B cell (primary cell): ENCODE measurements around the gene NCBP1. TPM values are rescaled to one million over a fixed set of nuclear protein-coding genes. Genes with fewer than 3 reads are reported as not detected.

ENCODE experiments used
- ATAC-seq: fragments of 200-7000 bp; cut with Tn5 transposase; one replicate; pipeline ENCODE4 v1.10.0; 2021; ENCODE audit warnings: low read depth, mild to moderate bottlenecking, moderate number of reproducible peaks, moderate library complexity
- CTCF ChIA-PET: fragments of 350-600 bp; sonication (Branson Sonifier 250); formaldehyde crosslinking; loops from one replicate; lab custom pipeline; 2021; ENCODE audit warnings: antibody characterized with exemption, inconsistent platforms; lab: Charles Lee
- POLR2A ChIA-PET: fragments of 350-600 bp; sonication (Branson Sonifier 250); formaldehyde crosslinking; loops from one replicate; lab custom pipeline; 2021; ENCODE audit warnings: antibody characterized with exemption; lab: Charles Lee
- DNase-seq: peaks from one replicate; pipeline ENCODE4 v3.0.0; 2013
- H2AFZ ChIP-seq: 2 replicates; pipeline ENCODE4 v1.6.1; 2012; ENCODE audit warnings: mild to moderate bottlenecking, low read depth, low read length; ENCODE audit not compliant: insufficient read depth, poor library complexity, severe bottlenecking
- H3K27ac ChIP-seq, 2 donors: 1 replicate in 1 of 2; 2 replicates in 1 of 2; pipeline ENCODE4 v1.5.1; 2012 to 2013; ENCODE audit warnings: low read length in 2 of 2, mild to moderate bottlenecking in 2 of 2, moderate library complexity in 1 of 2
- H3K27me3 ChIP-seq, 4 experiments: fragments of 200-600 bp in 1 of 4; sonication (generic) in 1 of 4; replicated peaks in 1 of 4; 1 replicate in 2 of 4; 2 replicates in 2 of 4; pipeline versions ENCODE4 v1.6.1 to v1.7.0; 2013 to 2016; ENCODE audit warnings: low read length in 3 of 4, mild to moderate bottlenecking in 2 of 4, mixed read lengths in 1 of 4, moderate library complexity in 1 of 4; ENCODE audit not compliant: insufficient read depth in 4 of 4, control insufficient read depth in 3 of 4; ENCODE audit errors: control extremely low read depth in 1 of 4
- H3K36me3 ChIP-seq, 2 experiments: replicated peaks in 1 of 2; 1 replicate in 1 of 2; 2 replicates in 1 of 2; pipeline versions ENCODE4 v1.6.1 to v1.7.1; 2013; ENCODE audit warnings: low read length in 1 of 2; ENCODE audit not compliant: insufficient read depth in 2 of 2, control insufficient read depth in 1 of 2; ENCODE audit errors: control extremely low read depth in 1 of 2, extremely low read depth in 1 of 2
- H3K4me1 ChIP-seq, 2 donors: fragments of 200-600 bp in 1 of 2; sonication (generic) in 1 of 2; 1 replicate in 1 of 2; 2 replicates in 1 of 2; pipeline versions ENCODE4 v1.5.1 to v1.6.1; 2013 to 2017; ENCODE audit warnings: low read length in 2 of 2; ENCODE audit not compliant: control insufficient read depth in 2 of 2, insufficient read depth in 2 of 2
- H3K4me2 ChIP-seq: replicated peaks from 2 replicates; pipeline ENCODE3; 2012; ENCODE audit warnings: mild to moderate bottlenecking, low read depth, low read length; ENCODE audit not compliant: poor library complexity, severe bottlenecking
- H3K4me3 ChIP-seq, 5 experiments: fragments of 200-600 bp in 1 of 5; sonication (generic) in 1 of 5; 1 replicate in 3 of 5; 2 replicates in 2 of 5; pipeline versions ENCODE4 v1.5.1 to v1.7.0; 2011 to 2016; ENCODE audit warnings: low read length in 4 of 5, mild to moderate bottlenecking in 4 of 5, low read depth in 2 of 5, control low read depth in 1 of 5, moderate library complexity in 1 of 5; ENCODE audit not compliant: insufficient read depth in 1 of 5; ENCODE audit errors: control extremely low read depth in 1 of 5, extremely low read depth in 1 of 5
- H3K79me2 ChIP-seq: fragments of 200-600 bp; sonication (generic); one replicate; pipeline ENCODE4 v1.6.0; 2016; ENCODE audit warnings: low read length; ENCODE audit not compliant: control insufficient read depth, insufficient read depth
- H3K9ac ChIP-seq: fragments of 200-600 bp; sonication (generic); 2 replicates; pipeline ENCODE4 v1.6.1; 2017; ENCODE audit warnings: mild to moderate bottlenecking, low read length, moderate library complexity
- H3K9me3 ChIP-seq, 3 donors: one replicate each; pipeline versions ENCODE4 v1.6.1 to v1.7.1; 2013; ENCODE audit warnings: low read length in 2 of 3; ENCODE audit not compliant: control insufficient read depth in 2 of 3, insufficient read depth in 1 of 3; ENCODE audit errors: control extremely low read depth in 1 of 3
- H4K20me1 ChIP-seq: 2 replicates; pipeline ENCODE4 v1.6.0; 2012; ENCODE audit warnings: mild to moderate bottlenecking, low read length; ENCODE audit not compliant: insufficient read depth, control insufficient read depth, poor library complexity, severe bottlenecking
- H3K27ac Mint-ChIP-seq: one replicate; pipeline ENCODE4 v1.8.0; 2021; ENCODE audit warnings: mixed read lengths
- H3K27me3 Mint-ChIP-seq: one replicate; pipeline ENCODE4 v1.8.0; 2021; ENCODE audit warnings: mixed read lengths
- H3K4me1 Mint-ChIP-seq: one replicate; pipeline ENCODE4 v1.8.0; 2021; ENCODE audit warnings: mixed read lengths
- H3K4me3 Mint-ChIP-seq: one replicate; pipeline ENCODE4 v1.8.0; 2021; ENCODE audit warnings: mixed read lengths
- H3K9me3 Mint-ChIP-seq: one replicate; pipeline ENCODE4 v1.8.0; 2022; ENCODE audit warnings: mixed read lengths; ENCODE audit not compliant: insufficient read depth
- CTCF ChIP-seq: fragments of 200-600 bp; IDR thresholded peaks from one replicate; pipeline ENCODE4 v1.8.0; 2022; ENCODE audit warnings: antibody characterized with exemption, mild to moderate bottlenecking
- EZH2 ChIP-seq: IDR thresholded peaks from 2 replicates; pipeline ENCODE4 v1.6.1; 2012; ENCODE audit warnings: borderline replicate concordance, low read depth, mild to moderate bottlenecking, moderate library complexity, low read length; ENCODE audit not compliant: insufficient read depth, poor library complexity, severe bottlenecking
- intact Hi-C: fragments of 100-400 bp; cut with micrococcal nuclease; formaldehyde crosslinking; loops from one replicate; pipeline ENCODE4 v1.10.0; 2022
- polyA plus RNA-seq: library from polyadenylated mRNA; depleted of rRNA; stranded (reverse); fragments of >200 nt; gene quantifications from 2 replicates; pipeline ENCODE4 v1.2.3, GENCODE V29; 2012
- total RNA-seq, 2 donors: library from RNA; stranded (reverse); fragments of 120-200 nt in 1 of 2; gene quantifications; 1 replicate in 1 of 2; 2 replicates in 1 of 2; pipeline versions ENCODE4 v1.2.3 to v1.2.4, GENCODE V29; 2013 to 2022

Gene NCBP1
- total and polyA plus RNA-seq, 2 donors (not counting 1 experiment from before 2014, with no cell fraction given) = 19.5 to 38.0 TPM

DNA sequence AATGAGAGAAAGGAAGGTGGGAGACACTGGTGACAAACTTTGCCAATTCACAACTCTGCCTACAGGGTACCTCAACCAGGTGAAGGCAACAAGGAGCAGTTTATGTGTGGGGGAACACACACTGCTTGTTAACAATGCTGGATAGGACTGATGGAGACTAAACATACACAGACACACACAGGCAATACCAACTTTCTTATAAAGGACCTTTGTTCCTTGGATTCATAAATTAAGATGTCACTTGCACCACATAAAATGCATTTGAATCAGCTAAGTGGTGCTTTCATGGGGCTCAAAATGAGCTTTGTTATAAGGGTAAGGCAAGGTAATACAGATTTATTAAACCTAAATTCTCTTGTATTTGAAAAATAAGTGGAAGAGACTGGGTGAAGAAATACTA lies 4.5 kb upstream of the NCBP1 start:
- DNase-seq = no peak
- Histone ChIP-seq H3K4me1 (peaks cover 12 to 13% of the 10 kb centered on the region in 2 donors), H3K9me3 (no peaks in the 10 kb centered on the region), H4K20me1 (no peaks in the 10 kb centered on the region), H2AFZ (no peak overlapping the region), H3K27ac (no peak overlapping the region), H3K4me3 (no peak overlapping the region), H3K27me3 (no peaks in the 10 kb centered on the region), H3K79me2 (peaks cover 47% of the 10 kb centered on the region), H3K4me2 (no peak overlapping the region), H3K36me3 (peaks cover 0 to 9% of the 10 kb centered on the region in 2 experiments), H3K9ac (no peak overlapping the region)
- TF ChIP-seq EZH2 = no peak
- no peak for TF ChIP-seq CTCF
- ChIA-PET CTCF (interaction anchor here (3.0 kb wide), 1 partner anchor 14 kb away, joined by 13 read pairs; no protein-coding TSS in a partner anchor), POLR2A (no interaction called here)
- Mint-ChIP-seq H3K9me3 (no peaks in the 10 kb centered on the region), H3K4me1 (peaks cover 29% of the 10 kb centered on the region), H3K27me3 (no peaks in the 10 kb centered on the region), H3K4me3 (no peak overlapping the region), H3K27ac (no peak overlapping the region)
- no peak for ATAC-seq
- intact Hi-C loops = no loop called here

- Histone ChIP-seq H3K4me3 (no peak overlapping the region), H4K20me1 (no peaks in the 10 kb centered on the region), H2AFZ (no peak overlapping the region), H3K4me2 (no peak overlapping the region), H3K27me3 (no peaks in the 10 kb centered on the region), H3K36me3 (peaks cover 0 to 2% of the 10 kb centered on the region in 2 experiments), H3K4me1 (peaks cover 23 to 26% of the 10 kb centered on the region in 2 donors), H3K9ac (no peak overlapping the region), H3K9me3 (no peaks in the 10 kb centered on the region), H3K79me2 (peaks cover 60% of the 10 kb centered on the region), H3K27ac (no peak overlapping the region)
- TF ChIP-seq CTCF (no peak), EZH2 (no peak)
- Mint-ChIP-seq H3K27ac (no peak overlapping the region), H3K27me3 (no peaks in the 10 kb centered on the region), H3K4me1 (peaks cover 41% of the 10 kb centered on the region), H3K9me3 (no peaks in the 10 kb centered on the region), H3K4me3 (no peak overlapping the region)
- CTCF ChIA-PET = interaction anchor here (0.8 to 4.9 kb wide), 2 partner anchors 15 to 775 kb away, joined by 4 to 30 read pairs; no protein-coding TSS in a partner anchor
- intact Hi-C loops = loop anchor here (5.0 to 10.0 kb wide), 3 partner anchors 427 to 1753 kb away; partner anchors contain the start of genes ERCC6L2 and NANS
- DNase-seq = no peak
- POLR2A ChIA-PET = no interaction called here
- no peak for ATAC-seq
Measured at GRCh38 chr9:97630591-97630990, 3.0 kb upstream of the NCBP1 start.
